Measurements from ENCODE around the gene KLC1. TPM values are rescaled to one million over a fixed set of nuclear protein-coding genes. Genes with fewer than 3 reads are reported as not detected.

Gene KLC1
- total and polyA plus RNA-seq, 2 of the 8 experiments (the other 6 are each of a cell fraction or from before 2014, with no cell fraction given): 84.6 to 134 TPM

- Histone ChIP-seq H4K5ac (ENCODE audit: insufficient read length, low read depth, low read length) (no peak overlapping the region), H4K20me1 (replicated peaks in 1 of 2; ENCODE audit: control insufficient read depth in 1 of 2, insufficient read depth in 2 of 2, low read length in 2 of 2) (peaks cover 2 to 18% of the 10 kb centered on the region in 2 experiments), H3K23me2 (ENCODE audit: low read depth, low read length) (no peaks in the 10 kb centered on the region), H2BK5ac (ENCODE audit: low read depth, low read length) (no peak overlapping the region), H3K4me3 (ENCODE audit: extremely low read depth in 1 of 4, insufficient read depth in 2 of 4, low read depth in 3 of 4, low read length in 4 of 4) (no peak overlapping the region), H3K4me2 (ENCODE audit: insufficient read depth in 1 of 2, low read depth in 2 of 2, low read length in 2 of 2) (no peak overlapping the region), H3K79me2 (ENCODE audit: control insufficient read depth in 1 of 2, insufficient read depth in 2 of 2, low read length in 2 of 2) (peaks cover 3 to 28% of the 10 kb centered on the region in 2 experiments; a peak in 3 of 4 replicates), H3K79me1 (ENCODE audit: low read depth, low read length) (peaks cover 11% of the 10 kb centered on the region; the same call in 1 of the 2 replicates), H2BK15ac (ENCODE audit: low read length) (no peak overlapping the region), H4K91ac (replicated peaks; ENCODE audit: insufficient read length, low read length) (no peak overlapping the region), H3K56ac (replicated peaks; ENCODE audit: insufficient read length, low read depth, low read length) (no peak overlapping the region), H3K18ac (ENCODE audit: extremely low read depth, low read length) (no peak overlapping the region), H3K27ac (ENCODE audit: low read depth, low read length) (no peak overlapping the region), H3K27me3 (replicated peaks in 1 of 4; ENCODE audit: control insufficient read depth in 3 of 4, extremely low read depth in 1 of 4, insufficient read depth in 3 of 4, low read length in 3 of 4) (no peaks in the 10 kb centered on the region), H2BK120ac (replicated peaks; ENCODE audit: low read depth, low read length) (no peak overlapping the region), H3K23ac (ENCODE audit: insufficient read length) (no peak overlapping the region), H3K9ac (replicated peaks in 1 of 4; ENCODE audit: extremely low read depth in 1 of 4, low read depth in 3 of 4, low read length in 3 of 4) (no peak overlapping the region), H2AK5ac (ENCODE audit: low read depth, low read length) (no peak overlapping the region), H3K4ac (replicated peaks; ENCODE audit: insufficient read length, low read depth, low read length) (no peak overlapping the region), H3K14ac (ENCODE audit: insufficient read length) (no peak overlapping the region), H4K8ac (ENCODE audit: extremely low read depth, insufficient read depth, low read length) (no peak overlapping the region), H2BK20ac (ENCODE audit: low read length) (no peak overlapping the region), H3K36me3 (ENCODE audit: control insufficient read depth in 2 of 4, insufficient read depth in 4 of 4, low read length in 3 of 4) (peaks cover 20 to 45% (median 35%) of the 10 kb centered on the region in 4 experiments), H3K9me3 (ENCODE audit: insufficient read depth in 2 of 2, low read depth in 1 of 2, low read length in 1 of 2) (no peaks in the 10 kb centered on the region), H2AFZ (ENCODE audit: low read length) (no peak overlapping the region), H2BK12ac (ENCODE audit: low read depth, low read length) (no peak overlapping the region), H3K4me1 (replicated peaks in 1 of 4; ENCODE audit: control insufficient read depth in 3 of 4, insufficient read depth in 4 of 4, low read length in 3 of 4) (no peaks in the 10 kb centered on the region; a peak in 1 of 7 replicates)
- 94% methylated on average over 6 of the region's 6 CpGs; no CpG with 5 or more reads in 1 of the 2 experiments for WGBS, 2 experiments (ENCODE audit: extremely low coverage in 1 of 2, insufficient coverage in 1 of 2, insufficient read length in 1 of 2, insufficient replicate concordance in 2 of 2, low coverage in 1 of 2, low lambda C conversion rate in 2 of 2, missing lambda C conversion rate in 1 of 2)
- ChIA-PET CTCF (ENCODE audit: partially characterized antibody) (interaction anchor here (0.8 kb wide), 1 partner anchor 41 kb away, joined by 3 read pairs; no protein-coding TSS in a partner anchor), POLR2A (ENCODE audit: partially characterized antibody) (no interaction called here)
- no peak for DNase-seq (ENCODE audit: low read depth in 1 of 2, low spot score in 2 of 2)
- FAIRE-seq: no peak
- TF ChIP-seq FOSL1 (IDR thresholded peaks at IDR 0.05; ENCODE audit: insufficient read depth, low read depth, low read length) (no peak), JUN (IDR thresholded peaks at IDR 0.05; ENCODE audit: low read depth, low read length) (no peak), BRCA1 (IDR thresholded peaks at IDR 0.05; ENCODE audit: low read depth, low read length) (no peak), HDAC6 (IDR thresholded peaks at IDR 0.05; ENCODE audit: low read depth, low read length) (no peak), USF2 (IDR thresholded peaks at IDR 0.05; ENCODE audit: low read length) (no peak), SIN3A (conservative IDR thresholded peaks at IDR 0.05 in 1 of 2, IDR thresholded peaks at IDR 0.05 in 1 of 2; ENCODE audit: low read depth in 1 of 2, low read length in 2 of 2) (no peak), SIRT6 (IDR thresholded peaks at IDR 0.05; ENCODE audit: low read length) (no peak), SP1 (IDR thresholded peaks at IDR 0.05; ENCODE audit: low read depth, low read length) (no peak), RFX5 (IDR thresholded peaks at IDR 0.05; ENCODE audit: borderline replicate concordance, low read depth, low read length) (no peak), GABPA (IDR thresholded peaks at IDR 0.05; ENCODE audit: borderline replicate concordance, insufficient read depth, low read length) (no peak), POLR2A (IDR thresholded peaks at IDR 0.05; ENCODE audit: control extremely low read depth in 1 of 2, low read depth in 2 of 2, low read length in 2 of 2) (no peak), SAP30 (IDR thresholded peaks at IDR 0.05; ENCODE audit: insufficient read depth, insufficient replicate concordance, low read length) (no peak)
Measured at GRCh38 chr14:103654619-103655018, 25.6 kb downstream of the KLC1 start.
